HG02759 (cell line): ENCODE data around the gene IPO9.
"Not testable (repeated sequence)": the region's sequence is repeated elsewhere in the genome, so short reads cannot be mapped to it uniquely, and the experiment has no call there.

Experiments used
- ATAC-seq: cut with Tn5 transposase; IDR thresholded peaks from one replicate; pipeline ENCODE4 v1.9.1; 2021; ENCODE audit warnings: mild to moderate bottlenecking, moderate library complexity; ENCODE audit not compliant: unreplicated experiment

IPO9 gene

GRCh38 chr1:201900476-201900875, 71.5 kb downstream of the IPO9 start:
- no peak for ATAC-seq

- not testable (repeated sequence) for ATAC-seq
These were observed 72.1 kb downstream of the IPO9 start for GRCh38 chr1:201901036-201901435.

GRCh38 chr1:201902198-201902597, 73.2 kb downstream of the IPO9 start:
- no peak for ATAC-seq

- no peak for ATAC-seq
These were observed 74.2 kb downstream of the IPO9 start for GRCh38 chr1:201903135-201903534.

GRCh38 chr1:201904579-201904978, 75.6 kb downstream of the IPO9 start:
- no peak for ATAC-seq

- ATAC-seq, result no peak
These were observed 76.4 kb downstream of the IPO9 start for GRCh38 chr1:201905234-201905890.

GRCh38 chr1:201906336-201906735, 77.4 kb downstream of the IPO9 start:
- no peak for ATAC-seq

GRCh38 chr1:201907621-201908020, 78.7 kb downstream of the IPO9 start:
- ATAC-seq, result no peak

- ATAC-seq, result no peak
These were observed 83.0 kb downstream of the IPO9 start for GRCh38 chr1:201911826-201912571.

GRCh38 chr1:201912832-201913231, 83.9 kb downstream of the IPO9 start:
- ATAC-seq, result no peak

- no peak for ATAC-seq
These were observed 85.7 kb downstream of the IPO9 start for GRCh38 chr1:201914456-201915235.

GRCh38 chr1:201916649-201917249, 87.8 kb downstream of the IPO9 start:
- no peak for ATAC-seq

GRCh38 chr1:201917362-201918033, 88.5 kb downstream of the IPO9 start:
- ATAC-seq, result no peak

- ATAC-seq, result no peak
These were observed 89.4 kb downstream of the IPO9 start for GRCh38 chr1:201918343-201918742.

- no peak for ATAC-seq
These were observed 93.1 kb downstream of the IPO9 start for GRCh38 chr1:201921952-201922558.

GRCh38 chr1:201925301-201925567, 96.3 kb downstream of the IPO9 start:
- ATAC-seq, result no peak

- no peak for ATAC-seq
These were observed 97.2 kb downstream of the IPO9 start for GRCh38 chr1:201925981-201926645.

- ATAC-seq, result no peak
These were observed 99.3 kb downstream of the IPO9 start for GRCh38 chr1:201928266-201928665.

- no peak for ATAC-seq
These were observed 101.2 kb downstream of the IPO9 start for GRCh38 chr1:201930137-201930536.

GRCh38 chr1:201930803-201931202, 101.8 kb downstream of the IPO9 start:
- no peak for ATAC-seq
